ENCODE data around the gene DDX3X. TPM values are rescaled to one million over a fixed set of nuclear protein-coding genes. Genes with fewer than 3 reads are reported as not detected.
"Not testable (repeated sequence)": the region's sequence is repeated elsewhere in the genome, so short reads cannot be mapped to it uniquely, and the experiment has no call there.

DDX3X gene
- total RNA-seq, 1 donor = 160 TPM

DNA sequence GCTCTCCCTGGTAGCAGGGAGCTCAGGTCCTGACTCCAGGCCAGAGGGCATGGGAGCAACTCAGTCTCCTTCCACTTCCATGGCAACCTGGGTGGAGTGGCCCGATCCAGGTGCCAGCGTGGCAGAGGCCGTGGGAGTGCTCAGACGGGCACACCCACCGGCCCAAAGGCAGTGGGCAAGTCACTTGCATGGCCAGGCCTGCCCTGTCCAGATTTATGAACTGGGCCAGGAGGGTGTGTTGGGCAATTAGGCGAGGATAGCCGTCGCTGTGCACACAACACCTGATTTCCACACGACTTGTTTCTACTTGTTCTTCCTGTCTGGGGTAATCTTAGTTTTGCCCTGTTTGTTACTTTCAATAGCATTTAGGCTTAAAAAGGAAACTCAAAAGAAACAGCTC, 57.6 kb downstream of the DDX3X start:
- TF ChIP-seq, protein P1, sequence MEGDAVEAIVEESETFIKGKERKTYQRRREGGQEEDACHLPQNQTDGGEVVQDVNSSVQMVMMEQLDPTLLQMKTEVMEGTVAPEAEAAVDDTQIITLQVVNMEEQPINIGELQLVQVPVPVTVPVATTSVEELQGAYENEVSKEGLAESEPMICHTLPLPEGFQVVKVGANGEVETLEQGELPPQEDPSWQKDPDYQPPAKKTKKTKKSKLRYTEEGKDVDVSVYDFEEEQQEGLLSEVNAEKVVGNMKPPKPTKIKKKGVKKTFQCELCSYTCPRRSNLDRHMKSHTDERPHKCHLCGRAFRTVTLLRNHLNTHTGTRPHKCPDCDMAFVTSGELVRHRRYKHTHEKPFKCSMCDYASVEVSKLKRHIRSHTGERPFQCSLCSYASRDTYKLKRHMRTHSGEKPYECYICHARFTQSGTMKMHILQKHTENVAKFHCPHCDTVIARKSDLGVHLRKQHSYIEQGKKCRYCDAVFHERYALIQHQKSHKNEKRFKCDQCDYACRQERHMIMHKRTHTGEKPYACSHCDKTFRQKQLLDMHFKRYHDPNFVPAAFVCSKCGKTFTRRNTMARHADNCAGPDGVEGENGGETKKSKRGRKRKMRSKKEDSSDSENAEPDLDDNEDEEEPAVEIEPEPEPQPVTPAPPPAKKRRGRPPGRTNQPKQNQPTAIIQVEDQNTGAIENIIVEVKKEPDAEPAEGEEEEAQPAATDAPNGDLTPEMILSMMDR (IDR thresholded peaks at IDR 0.05; ENCODE audit: extremely low read depth, low read depth, low read length) = no peak
- Histone ChIP-seq H3K27ac (ENCODE audit: low read depth, low read length) (no peak overlapping the region), H4K20me1 (ENCODE audit: insufficient read depth, low read length) (no peaks in the 10 kb centered on the region), H3K9me3 (ENCODE audit: low read depth, low read length) (no peaks in the 10 kb centered on the region), H3K4me3 (ENCODE audit: insufficient read depth, low read length) (no peak overlapping the region), H3K79me2 (ENCODE audit: insufficient read depth, low read length) (no peaks in the 10 kb centered on the region), H3K4me2 (ENCODE audit: insufficient read depth, low read length) (no peak overlapping the region), H3K4me1 (ENCODE audit: insufficient read depth, low read length) (peaks cover 3% of the 10 kb centered on the region), H2AFZ (ENCODE audit: low read length) (no peak overlapping the region), H3K27me3 (ENCODE audit: insufficient read depth, low read length) (peaks cover 9% of the 10 kb centered on the region), H3K36me3 (ENCODE audit: insufficient read depth, low read length) (no peaks in the 10 kb centered on the region)
- no peak for DNase-seq (ENCODE audit: insufficient read length, low spot score, missing footprints)

DNA sequence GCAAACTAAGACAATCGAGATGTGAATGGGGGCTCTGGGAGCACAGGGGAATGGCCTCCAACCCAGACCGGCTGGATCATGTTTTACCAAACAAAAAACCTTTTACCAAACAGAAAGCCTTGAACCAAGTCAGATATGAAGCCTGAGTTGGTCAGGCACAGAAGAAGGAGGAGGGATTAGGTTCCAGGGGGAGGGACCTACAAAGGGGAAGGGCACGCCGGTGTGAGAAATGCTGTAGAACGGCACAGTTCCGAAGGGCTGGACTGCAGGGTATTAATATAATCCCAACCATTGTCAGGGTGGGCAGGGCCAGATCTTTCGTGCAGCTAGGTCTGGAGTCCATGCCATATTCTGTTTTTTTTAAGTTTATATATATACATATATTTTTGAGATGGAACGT, 60.3 kb downstream of the DDX3X start:
- Histone ChIP-seq H3K79me2 (ENCODE audit: insufficient read depth, low read length) (no peaks in the 10 kb centered on the region), H3K36me3 (ENCODE audit: insufficient read depth, low read length) (no peaks in the 10 kb centered on the region), H3K27me3 (ENCODE audit: insufficient read depth, low read length) (peaks cover 9% of the 10 kb centered on the region), H2AFZ (ENCODE audit: low read length) (no peak overlapping the region), H3K27ac (ENCODE audit: low read depth, low read length) (no peak overlapping the region), H3K4me2 (ENCODE audit: insufficient read depth, low read length) (no peak overlapping the region), H3K4me1 (ENCODE audit: insufficient read depth, low read length) (no peaks in the 10 kb centered on the region), H4K20me1 (ENCODE audit: insufficient read depth, low read length) (no peaks in the 10 kb centered on the region), H3K4me3 (ENCODE audit: insufficient read depth, low read length) (no peak overlapping the region), H3K9me3 (ENCODE audit: low read depth, low read length) (no peaks in the 10 kb centered on the region)
- TF ChIP-seq, protein P1 (IDR thresholded peaks at IDR 0.05; ENCODE audit: extremely low read depth, low read depth, low read length) = no peak
- no peak for DNase-seq (ENCODE audit: insufficient read length, low spot score, missing footprints)

DNA sequence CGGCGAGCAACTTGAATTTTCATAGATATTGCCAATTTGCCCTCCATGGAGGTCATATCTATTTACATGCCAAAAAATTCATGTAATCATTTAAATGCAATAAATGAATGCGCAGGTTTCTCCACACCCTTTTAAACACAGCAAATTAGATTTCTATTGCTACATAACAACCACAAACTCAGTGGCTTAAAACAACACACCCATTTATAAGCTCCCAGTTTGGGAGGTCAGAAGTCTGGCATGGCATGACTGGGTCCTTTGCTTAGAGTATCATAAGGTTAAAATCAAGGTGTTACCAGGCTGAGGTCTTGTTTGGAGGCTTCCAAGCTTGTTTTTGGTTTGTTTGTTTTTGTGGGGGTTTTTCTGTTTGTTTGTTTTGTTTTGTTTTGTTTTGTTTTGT, 63.3 kb downstream of the DDX3X start:
- Histone ChIP-seq H3K4me3 (ENCODE audit: insufficient read depth, low read length) (no peak overlapping the region), H3K4me2 (ENCODE audit: insufficient read depth, low read length) (no peak overlapping the region), H3K36me3 (ENCODE audit: insufficient read depth, low read length) (no peaks in the 10 kb centered on the region), H3K27me3 (ENCODE audit: insufficient read depth, low read length) (no peaks in the 10 kb centered on the region), H3K4me1 (ENCODE audit: insufficient read depth, low read length) (no peaks in the 10 kb centered on the region), H4K20me1 (ENCODE audit: insufficient read depth, low read length) (no peaks in the 10 kb centered on the region), H3K79me2 (ENCODE audit: insufficient read depth, low read length) (no peaks in the 10 kb centered on the region), H2AFZ (ENCODE audit: low read length) (no peak overlapping the region), H3K27ac (ENCODE audit: low read depth, low read length) (no peak overlapping the region), H3K9me3 (ENCODE audit: low read depth, low read length) (no peaks in the 10 kb centered on the region)
- no peak for DNase-seq (ENCODE audit: insufficient read length, low spot score, missing footprints)
- TF ChIP-seq, protein P1 (IDR thresholded peaks at IDR 0.05; ENCODE audit: extremely low read depth, low read depth, low read length) = no peak

DNA sequence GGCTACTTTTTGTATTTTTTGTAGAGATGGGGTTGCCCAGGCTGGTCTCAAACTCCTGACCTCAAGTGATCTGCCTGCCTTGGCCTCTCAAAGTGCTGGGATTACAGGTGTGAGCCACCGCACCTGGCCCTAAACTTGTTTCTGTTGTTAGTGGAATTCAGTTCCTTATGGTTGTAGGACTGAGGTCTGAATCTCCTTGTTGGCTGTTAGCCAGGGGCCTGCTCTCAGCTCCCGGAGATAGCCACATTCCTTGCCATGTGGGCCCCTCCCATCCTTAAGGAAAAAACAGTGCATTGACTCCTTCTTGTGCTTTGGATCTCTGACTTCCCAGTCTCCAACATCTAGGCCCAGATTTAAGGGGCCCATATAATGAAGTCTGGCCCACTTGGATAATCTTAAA, 63.8 kb downstream of the DDX3X start:
- TF ChIP-seq, protein P1 (IDR thresholded peaks at IDR 0.05; ENCODE audit: extremely low read depth, low read depth, low read length) = no peak
- no peak overlapping the region for H3K27ac ChIP-seq (ENCODE audit: low read depth, low read length)
- no peaks in the 10 kb centered on the region for H3K27me3 ChIP-seq (ENCODE audit: insufficient read depth, low read length)
- H3K36me3 ChIP-seq (ENCODE audit: insufficient read depth, low read length) = no peaks in the 10 kb centered on the region
- no peak overlapping the region for H2AFZ ChIP-seq (ENCODE audit: low read length)
- H3K9me3 ChIP-seq (ENCODE audit: low read depth, low read length) = no peaks in the 10 kb centered on the region
- H3K4me3 ChIP-seq (ENCODE audit: insufficient read depth, low read length) = no peak overlapping the region
- no peak for DNase-seq (ENCODE audit: insufficient read length, low spot score, missing footprints)
- H3K4me1 ChIP-seq (ENCODE audit: insufficient read depth, low read length) = no peaks in the 10 kb centered on the region
- H3K79me2 ChIP-seq (ENCODE audit: insufficient read depth, low read length) = no peaks in the 10 kb centered on the region
- no peaks in the 10 kb centered on the region for H4K20me1 ChIP-seq (ENCODE audit: insufficient read depth, low read length)
- H3K4me2 ChIP-seq (ENCODE audit: insufficient read depth, low read length) = no peak overlapping the region

DNA sequence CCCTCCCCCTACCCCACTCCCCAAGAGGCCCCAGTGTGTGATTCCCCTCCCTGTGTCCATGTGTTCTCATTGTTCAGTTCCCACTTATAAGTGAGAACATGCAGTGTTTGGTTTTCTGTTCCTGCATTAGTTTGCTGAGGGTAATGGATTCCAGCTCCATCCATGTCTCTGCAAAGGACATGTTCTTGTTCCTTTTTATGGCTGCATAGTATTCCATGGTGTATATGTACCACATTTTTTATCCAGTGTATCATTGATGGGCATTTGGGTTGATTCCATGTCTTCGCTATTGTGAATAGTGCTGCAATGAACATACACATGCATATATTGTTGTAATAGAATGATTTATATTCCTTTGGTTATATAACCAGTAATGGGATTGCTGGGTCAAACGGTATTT, 68.6 kb downstream of the DDX3X start:
- not testable (repeated sequence) for H3K36me3 ChIP-seq (ENCODE audit: insufficient read depth, low read length); H3K9me3 ChIP-seq (ENCODE audit: low read depth, low read length); H2AFZ ChIP-seq (ENCODE audit: low read length); H4K20me1 ChIP-seq (ENCODE audit: insufficient read depth, low read length); DNase-seq (ENCODE audit: insufficient read length, low spot score, missing footprints); H3K4me3 ChIP-seq (ENCODE audit: insufficient read depth, low read length); H3K27ac ChIP-seq (ENCODE audit: low read depth, low read length); H3K79me2 ChIP-seq (ENCODE audit: insufficient read depth, low read length); H3K4me2 ChIP-seq (ENCODE audit: insufficient read depth, low read length); H3K27me3 ChIP-seq (ENCODE audit: insufficient read depth, low read length); H3K4me1 ChIP-seq (ENCODE audit: insufficient read depth, low read length)

Measured in osteoblast (primary cell).